Activated gamma-delta T cell (primary cell): ENCODE data around the gene ACRV1.
"Not testable (repeated sequence)": the region's sequence is repeated elsewhere in the genome, so short reads cannot be mapped to it uniquely, and the experiment has no call there.

Experiments
- DNase-seq: peaks from one replicate; lab custom pipeline; 2025; lab: John Stamatoyannopoulos, UW
- total RNA-seq, 2 donors: gene quantifications; one replicate each; lab custom pipeline; 2026; lab: John Stamatoyannopoulos, UW

The ACRV1 gene, protein sequence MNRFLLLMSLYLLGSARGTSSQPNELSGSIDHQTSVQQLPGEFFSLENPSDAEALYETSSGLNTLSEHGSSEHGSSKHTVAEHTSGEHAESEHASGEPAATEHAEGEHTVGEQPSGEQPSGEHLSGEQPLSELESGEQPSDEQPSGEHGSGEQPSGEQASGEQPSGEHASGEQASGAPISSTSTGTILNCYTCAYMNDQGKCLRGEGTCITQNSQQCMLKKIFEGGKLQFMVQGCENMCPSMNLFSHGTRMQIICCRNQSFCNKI
- 0 reads per million in 2 donors for total RNA-seq

DNA sequence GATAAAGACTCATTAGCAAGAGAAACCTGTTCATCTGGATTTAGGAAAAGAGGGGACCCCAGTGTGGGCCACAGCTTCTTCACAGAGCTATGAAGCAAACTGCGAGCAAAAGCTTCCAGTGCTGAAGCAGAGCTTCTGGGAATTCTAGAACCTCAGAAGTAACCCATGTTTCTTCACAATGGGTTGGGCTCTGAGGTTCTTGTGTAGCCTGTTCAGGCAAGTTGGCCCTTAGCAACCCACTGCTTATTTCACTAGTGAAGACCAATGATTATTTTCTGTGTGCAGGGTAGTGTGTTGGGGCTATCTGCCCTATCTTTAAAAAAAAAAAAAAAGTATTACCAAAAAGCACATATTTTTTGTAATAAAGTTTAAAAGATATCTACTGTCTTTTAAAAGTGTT, at the start of gene ACRV1:
Gene ACRV1, minus strand, starts transcription at position 101 of the 400 bp plus-strand sequence. Its CDS starts 67 bp downstream, at position 34.
- DNase-seq = no peak

DNA sequence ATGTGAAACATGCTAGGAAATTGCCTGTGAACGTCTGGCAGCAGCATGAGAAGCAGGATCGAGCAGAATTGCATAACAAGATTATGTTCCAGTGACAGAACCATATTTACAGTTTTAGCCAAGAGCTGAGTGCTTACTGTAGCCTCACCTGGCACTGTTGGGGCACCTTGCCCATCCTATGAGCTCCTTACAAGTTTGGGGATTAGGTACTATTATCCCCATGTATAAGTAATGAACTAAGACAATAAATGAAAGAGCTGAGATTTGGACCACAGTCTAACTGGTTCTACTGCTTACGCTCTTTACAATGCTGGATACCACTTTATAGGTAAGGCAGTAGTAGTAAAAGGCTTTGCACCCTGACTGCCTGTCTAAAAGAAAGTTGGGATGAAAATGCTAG, 48.3 kb upstream of the ACRV1 start:
- DNase-seq = no peak

DNA sequence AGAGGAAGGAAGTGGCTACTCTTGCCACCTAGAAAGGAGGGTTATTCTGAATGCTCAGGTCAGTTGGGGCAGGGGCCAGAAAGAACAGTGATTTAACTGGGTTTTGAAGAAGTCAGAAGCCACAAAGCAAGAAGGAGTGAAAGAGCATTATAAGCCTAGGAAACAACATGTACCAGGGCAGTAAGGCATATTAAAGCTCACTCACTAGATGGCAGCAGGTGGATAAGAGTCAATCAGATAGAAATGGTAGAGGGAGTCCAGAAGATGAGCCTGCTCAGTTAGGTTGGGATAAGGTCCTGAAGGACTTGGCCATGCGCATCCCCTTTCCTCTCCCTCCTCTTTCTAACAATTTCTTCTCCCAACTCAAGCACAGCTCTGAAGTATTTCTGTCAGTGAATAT, 43.5 kb upstream of the ACRV1 start:
- DNase-seq = no peak

DNA sequence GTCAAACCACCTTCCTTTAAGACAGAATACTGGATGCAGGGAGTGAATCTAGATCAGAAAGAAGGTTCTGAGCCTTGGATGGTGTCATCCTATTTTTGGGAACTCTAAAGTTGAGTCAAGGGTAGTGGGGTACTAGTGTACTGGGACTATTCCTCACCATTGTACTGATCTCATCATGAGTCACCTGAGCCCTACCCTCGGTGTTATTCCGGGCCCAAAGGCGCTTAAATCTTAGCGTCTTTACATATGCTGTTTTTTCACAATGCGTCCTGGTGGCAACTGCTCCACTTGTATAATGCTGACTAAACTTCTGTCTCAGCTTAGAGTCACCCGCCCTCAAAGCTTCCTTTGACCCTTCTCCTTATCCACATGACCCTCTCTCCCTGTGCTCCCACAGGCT, 40.1 kb upstream of the ACRV1 start:
- no peak for DNase-seq

DNA sequence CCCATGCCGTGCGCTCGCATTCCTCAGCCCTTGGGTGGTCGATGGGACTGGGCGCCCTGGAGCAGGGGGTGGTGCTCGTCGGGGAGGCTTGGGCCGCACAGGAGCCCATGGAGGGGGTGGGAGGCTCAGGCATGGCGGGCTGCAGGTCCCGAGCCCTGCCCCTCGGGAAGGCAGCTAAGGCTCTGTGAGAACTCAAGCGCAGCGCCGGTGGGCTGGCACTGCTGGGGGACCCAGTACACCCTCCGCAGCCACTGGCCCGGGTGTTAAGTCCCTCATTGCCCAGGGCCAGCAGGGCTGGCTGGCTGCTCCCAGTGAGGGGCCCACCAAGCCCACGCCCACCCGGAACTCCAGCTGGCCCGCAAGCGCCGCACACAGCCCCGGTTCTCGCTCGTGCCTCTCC, 24.0 kb upstream of the ACRV1 start:
- DNase-seq = not testable (repeated sequence)

DNA sequence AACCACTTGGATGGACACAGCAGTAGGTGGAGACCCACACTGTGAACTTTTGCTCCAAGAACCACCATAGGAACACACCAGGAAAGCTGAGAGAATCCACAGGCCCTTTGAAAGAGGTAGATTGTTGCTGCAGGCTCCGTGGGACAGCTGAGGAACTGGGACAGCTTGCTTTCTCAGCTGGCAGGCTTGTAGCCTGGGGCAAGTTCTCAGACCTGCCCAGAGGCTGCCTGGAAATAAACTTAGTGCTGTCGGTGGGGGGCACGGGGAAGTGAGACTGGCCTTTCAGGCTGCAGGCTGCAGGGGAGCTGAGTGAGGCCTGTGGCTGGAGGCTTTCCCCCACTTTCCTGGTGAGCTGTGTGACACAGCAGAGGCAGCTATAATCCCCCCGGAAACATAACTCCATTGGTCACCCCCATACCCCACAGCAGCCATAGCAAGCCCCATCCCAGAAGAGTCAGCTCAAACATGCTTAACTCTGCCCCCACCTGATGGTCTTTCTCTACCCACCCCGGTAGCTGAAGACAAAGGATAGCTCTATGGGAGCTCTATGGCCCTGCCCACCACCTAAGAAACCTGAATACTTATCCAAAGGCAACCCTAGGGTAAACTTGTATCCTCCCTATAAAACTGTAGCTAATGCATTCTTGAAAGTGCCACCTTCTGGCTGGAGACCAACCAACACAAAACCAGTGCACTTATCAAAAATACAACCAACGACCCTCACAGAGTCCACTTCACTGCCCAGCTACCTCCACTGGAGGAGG, 21.4 kb upstream of the ACRV1 start:
- no peak for DNase-seq

DNA sequence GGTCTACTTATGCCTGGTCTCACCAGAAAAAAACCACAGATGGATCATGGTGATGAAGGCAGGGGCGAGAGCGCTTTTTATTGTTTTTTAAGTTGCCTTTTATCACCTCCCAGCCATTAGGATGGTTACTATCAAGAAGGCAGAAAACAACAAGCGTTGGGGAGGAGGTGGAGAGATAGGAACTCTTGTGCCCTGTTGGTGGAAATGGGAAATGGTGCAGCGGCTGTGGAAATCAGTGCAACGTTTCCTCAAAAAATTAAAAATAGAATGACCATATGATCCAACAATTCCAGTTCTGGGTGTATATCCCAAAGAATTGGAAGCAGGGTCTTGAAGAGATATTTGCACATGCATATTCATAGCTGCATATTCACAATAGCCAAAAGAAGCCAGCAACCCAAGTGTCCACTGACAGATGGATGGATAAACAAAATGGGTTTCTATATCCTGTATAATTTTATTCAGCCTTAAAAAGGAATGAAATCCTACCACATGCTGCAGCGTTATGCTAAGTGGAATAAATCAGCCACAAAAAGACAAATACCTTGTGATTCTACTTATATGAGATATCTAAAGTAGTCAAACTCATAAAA, 20.5 kb upstream of the ACRV1 start:
- DNase-seq = no peak

DNA sequence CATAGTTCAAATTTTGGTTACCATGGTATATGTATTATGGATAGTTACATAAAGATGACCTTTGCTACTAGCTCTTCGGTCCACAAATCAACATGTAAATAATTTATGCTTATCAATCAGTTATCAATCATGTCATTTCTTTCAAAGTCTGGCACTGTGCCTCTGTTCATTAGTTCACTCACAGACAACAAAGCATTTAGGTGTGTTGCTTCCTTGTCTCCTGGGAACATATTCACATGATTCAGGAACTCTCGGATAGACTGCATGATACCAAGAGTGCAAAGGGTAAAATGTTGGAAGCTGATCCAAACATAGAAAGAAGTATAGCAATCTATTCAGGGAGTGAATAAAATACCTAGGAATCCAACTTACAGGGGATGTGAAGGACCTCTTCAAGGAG, 14.3 kb upstream of the ACRV1 start:
- no peak for DNase-seq

DNA sequence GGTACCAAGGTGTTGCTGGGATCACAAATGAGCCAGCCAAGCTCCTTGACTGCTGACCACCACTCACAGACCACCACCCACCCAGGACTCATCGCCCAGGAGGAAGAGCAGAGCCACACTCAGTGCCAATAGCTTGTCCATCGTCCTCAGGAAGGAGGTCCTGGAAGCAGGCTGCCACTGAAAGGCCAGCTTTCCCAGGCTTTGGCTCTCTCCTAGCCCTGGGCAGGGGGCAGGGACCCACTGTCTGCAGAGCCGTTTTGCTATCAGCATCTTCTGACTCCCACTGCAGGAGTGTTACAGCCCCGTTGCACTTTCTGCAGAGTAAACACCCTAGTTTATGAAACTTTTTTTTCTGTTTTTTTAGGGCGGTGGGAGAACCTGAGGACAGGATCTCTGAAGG, 12.2 kb upstream of the ACRV1 start:
- no peak for DNase-seq

DNA sequence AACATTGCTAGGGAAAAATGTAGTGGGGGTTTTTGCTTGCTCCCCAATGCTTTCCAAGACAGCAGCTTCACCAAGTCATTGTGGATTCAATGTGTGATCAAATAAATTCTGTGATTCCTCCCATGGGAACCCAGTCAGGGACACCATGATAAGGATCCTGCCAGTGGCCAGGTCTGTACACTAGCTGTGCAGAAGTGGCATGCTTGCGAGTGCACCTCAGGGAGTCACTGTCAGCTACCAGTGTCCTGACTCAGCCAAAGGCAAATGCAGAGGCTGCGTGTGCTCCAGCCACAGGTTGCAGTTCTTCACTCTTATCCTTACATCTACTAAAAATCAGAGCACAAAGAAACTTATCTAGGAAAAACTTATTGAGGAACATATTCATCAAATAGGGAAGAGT, 9.4 kb upstream of the ACRV1 start:
- DNase-seq = no peak

DNA sequence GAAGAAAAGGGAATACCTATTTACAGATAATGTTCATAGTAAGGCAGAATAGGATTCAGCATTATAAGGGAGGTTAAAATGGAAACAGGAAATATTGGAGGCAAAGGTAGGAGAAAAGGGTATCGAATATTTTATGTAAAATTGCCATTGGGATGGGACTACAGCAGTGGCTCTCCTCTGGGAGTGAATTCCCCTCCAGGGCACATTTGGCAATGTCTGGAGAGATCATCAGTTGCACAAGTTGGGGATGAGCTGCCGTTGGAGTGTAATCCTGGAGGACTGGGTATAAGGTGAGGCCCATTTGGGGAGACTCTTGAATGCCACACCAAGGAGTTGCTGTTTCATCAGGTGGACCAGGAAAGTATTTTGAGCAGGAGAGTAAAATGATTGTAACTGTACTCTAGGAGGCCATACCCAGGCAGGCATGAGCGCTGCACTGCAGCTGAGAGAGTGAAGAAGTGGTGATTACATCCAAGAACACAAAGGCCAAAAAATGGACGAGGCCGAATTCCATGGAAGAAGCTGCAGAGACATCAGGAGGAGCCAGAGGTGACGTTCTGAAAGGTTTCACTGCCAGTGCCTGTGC, 8.7 kb upstream of the ACRV1 start:
- no peak for DNase-seq

DNA sequence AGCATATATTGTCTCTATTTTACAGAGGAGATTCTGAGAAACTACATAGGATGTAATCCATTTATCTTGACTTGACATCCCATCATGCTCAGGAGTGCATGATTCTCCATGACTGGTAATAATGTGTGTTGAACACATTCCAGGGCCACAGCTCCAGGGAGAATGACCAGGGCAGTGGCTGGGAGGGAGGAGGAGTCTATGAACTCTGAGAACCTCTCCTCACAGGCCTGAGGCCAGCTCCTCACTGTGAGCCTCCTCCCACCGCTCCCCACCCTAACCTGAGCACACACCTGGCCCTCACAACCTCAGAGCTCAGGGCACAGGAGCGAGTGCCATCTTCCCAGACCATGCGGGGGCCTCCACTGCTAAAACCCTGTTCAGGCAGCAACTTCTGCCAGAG, 8.0 kb upstream of the ACRV1 start:
- no peak for DNase-seq

DNA sequence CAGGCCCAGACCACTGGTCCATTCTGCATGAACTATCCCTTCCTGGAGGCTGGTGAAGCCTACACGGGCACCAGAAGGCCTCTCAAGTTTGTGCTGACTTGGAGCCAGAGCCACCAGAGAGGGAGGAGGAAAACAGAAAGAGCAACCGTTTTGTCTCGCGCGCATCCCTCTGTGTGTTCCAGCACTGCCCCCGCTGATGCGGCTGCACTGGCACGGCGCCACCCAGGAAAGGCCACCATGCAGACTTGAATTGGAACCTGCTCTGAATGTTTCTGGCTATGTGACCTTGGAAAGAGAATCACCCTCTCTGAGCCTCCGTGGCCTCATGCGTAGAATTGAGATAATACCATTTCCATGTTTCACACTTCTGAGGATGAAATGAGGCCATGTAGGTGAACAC, 7.4 kb upstream of the ACRV1 start:
- DNase-seq = no peak

DNA sequence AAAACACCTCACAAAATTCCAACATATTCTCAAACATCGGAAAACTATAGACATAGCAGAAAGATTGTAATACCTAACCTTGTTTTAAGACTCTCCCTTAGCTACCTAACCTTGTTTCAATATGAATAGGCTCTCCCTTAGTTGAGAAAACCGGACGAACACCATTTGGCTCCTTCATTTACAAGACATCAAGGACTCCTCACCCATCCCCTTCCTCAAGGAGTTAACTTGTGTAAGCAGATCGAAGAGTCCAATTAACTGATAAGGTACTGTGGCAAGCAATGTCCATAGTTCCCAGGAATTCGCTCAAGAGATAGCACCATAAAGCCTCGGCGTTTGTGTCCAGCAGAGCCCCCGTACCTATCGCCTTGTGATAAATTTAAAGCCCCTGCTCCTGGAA, 4.6 kb upstream of the ACRV1 start:
- no peak for DNase-seq

DNA sequence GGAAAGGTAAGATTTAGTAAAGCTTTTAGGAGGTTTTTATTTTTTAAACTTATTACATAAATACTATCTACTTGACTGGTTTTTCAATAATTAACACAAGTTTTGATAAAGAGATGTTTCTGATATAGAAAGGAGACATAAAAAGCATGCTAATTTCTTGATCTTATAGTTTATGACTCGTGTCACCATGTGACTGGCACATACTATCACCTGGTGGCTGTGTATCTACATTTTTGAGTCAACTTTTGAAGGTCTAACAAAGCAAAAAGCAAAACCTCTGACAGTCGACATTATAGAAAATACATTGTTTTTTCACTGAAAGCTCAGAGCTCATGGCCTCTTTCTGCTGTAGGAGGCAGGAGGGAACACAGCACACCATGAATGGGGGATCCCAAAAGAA, 810 bp downstream of the ACRV1 start:
- DNase-seq = no peak

DNA sequence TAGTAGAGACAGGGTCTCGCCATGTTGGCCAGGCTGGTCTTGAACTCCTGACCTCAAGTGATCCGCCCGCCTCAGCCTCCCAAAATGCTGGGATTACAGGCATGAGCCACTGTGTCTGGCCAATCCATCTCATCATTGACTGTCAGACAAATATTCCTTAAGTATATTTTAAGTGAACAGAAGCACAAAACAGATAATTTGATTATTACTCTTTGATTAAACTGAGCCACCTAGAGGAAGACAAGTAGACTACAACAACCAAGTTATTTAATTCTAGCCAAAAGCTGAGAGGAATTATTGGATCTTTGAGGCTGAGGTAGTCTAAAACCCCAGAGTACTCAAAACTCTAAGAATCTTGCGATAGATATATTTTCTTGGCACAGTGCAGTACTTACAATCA, 1.2 kb downstream of the ACRV1 start:
- DNase-seq = no peak

DNA sequence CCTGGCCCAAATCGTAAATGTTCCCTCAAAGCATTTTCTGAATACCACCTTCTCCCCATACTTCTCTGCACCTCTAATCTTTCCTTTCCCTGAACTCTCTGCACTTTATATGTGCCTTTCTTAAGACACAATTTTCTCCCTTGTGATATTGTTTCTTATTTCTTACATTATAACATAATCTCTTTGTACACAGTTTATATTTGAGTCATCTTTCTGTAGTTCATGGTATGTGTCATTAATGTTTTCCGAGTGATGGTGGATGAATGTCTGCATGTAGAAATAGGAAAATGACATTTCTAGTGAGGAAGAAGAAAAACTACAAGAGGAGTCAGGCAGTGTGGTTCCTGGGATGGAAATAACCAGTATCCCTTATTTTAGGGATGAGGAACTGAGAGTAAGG, 5.5 kb downstream of the ACRV1 start:
- DNase-seq = no peak

DNA sequence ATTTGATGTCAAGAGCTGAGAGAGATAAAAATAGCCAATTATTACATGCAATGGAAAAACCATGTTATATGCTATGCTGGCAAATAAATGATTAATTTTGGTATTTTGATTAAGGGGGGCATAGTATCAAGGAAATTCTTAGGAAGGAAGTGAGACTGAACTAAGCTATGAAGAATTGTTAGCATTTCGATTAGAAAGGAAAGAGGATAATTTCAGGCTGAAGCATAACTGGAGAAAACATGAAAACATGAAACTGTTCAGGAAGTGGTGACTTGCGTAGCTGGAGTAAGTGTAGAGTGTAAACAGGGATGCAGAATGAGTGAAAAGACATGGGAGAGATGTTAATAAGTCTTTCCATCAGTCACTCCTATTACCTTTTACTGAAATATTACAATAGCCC, 6.4 kb downstream of the ACRV1 start:
- no peak for DNase-seq

DNA sequence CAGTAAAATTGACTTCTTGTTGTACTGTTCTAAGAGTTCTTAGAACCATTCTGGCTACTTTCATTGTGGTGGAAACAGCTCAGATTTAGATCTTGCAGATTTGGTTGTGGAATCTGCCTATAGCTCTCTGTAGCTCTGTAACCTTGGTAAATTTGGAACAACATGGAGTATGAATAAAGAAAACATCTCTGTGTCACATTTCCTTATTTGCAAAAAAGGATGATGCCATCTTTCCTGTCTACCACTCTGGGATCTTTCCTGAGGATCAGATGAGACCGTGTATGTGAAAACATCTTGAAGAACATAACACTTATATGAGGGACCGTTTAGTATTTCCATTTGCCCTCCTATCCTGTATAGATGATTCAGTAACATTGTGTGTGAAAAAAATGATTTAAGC, 9.1 kb downstream of the ACRV1 start:
- DNase-seq = no peak

DNA sequence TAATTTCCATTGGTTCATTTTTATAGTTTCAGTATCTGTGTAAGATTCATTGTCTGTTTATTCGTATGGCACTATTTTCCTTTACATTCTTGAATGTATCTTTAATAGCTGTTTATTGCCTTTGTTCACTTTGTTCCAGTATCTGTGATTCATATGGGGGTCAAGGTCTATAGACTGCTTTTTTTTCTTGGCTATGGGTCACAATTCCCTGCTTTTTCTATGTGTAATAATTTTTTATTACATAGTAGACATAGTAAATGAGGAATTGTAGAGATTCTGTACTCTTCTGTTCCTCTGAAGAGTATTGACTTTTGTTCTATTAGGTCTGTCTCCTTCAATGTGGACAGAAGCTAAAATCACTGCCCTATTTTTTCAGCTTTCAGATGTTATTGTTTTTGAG, 10.5 kb downstream of the ACRV1 start:
- DNase-seq = no peak

DNA sequence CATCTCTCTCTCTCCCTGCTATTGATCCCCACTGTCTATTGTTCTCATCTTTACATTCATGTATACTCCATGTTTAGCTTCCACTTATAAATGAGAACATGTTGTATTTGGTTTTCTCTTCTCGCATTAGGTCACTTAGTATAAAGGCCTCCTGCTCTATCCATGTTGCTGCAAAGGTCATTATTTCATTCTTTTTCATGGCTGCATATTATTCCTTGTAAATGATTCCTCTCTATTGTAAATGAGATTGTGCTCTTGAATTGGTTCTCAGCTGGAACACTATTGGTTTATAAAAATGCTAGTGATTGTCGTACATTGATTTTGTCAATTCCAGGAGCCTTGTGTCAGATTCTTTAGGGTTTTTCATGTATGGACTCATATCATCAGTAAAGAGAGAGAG, 13.5 kb downstream of the ACRV1 start:
- no peak for DNase-seq

DNA sequence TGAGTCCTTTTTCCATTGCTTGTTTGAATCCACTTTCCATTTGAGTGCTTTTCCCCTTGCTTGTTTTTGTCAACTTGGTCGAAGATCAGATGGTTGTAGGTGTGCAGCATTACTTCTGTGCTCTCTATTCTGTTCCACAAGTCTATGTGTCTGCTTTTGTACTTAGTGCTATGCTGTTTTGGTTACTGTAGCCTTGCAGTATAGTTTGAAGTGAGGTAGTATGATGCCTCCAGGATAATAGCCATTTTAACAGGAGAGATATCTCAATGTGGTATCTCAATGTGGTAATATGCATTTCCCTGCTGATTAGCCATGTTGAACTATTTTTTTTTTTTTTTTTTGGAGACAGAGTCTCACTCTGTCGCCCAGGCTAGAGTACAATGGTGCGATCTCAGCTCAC, 16.7 kb downstream of the ACRV1 start:
- no peak for DNase-seq

DNA sequence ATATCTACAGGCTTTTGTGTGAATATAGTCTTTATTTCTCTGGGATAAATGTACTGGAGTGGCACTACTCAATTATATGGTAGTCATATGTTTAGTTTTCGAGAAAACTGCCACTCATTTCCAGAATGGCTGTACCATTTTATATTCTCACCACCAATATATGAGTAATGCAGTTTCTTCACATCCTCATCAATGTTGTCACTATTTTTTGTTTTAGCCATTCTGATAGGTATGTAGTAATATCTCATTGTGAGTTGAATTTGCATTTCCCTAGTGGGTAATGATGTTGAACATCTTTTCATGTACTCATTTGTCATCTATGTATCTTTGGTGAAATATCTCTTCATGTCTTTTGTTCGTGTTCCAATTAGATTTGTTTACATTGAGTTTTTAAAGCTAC, 18.0 kb downstream of the ACRV1 start:
- DNase-seq = no peak
